HCT116 (cell line): ENCODE results near the gene PKNOX2. TPM values are rescaled to one million over a fixed set of nuclear protein-coding genes. Genes with fewer than 3 reads are reported as not detected.

Experiments used
- ATAC-seq: fragments of 200-7000 bp; cut with Tn5 transposase; 2 replicates; pipeline ENCODE4 v1.9.1; 2020; ENCODE audit warnings: mild to moderate bottlenecking, moderate library complexity
- BruUV-seq: library from RNA; stranded (reverse); fragments of 400-500 nt; replicated peaks from 2 replicates; lab custom pipeline; 2021; lab: Mats Ljungman, UMichigan
- CTCF ChIA-PET: fragments of 300-600 bp; sonication (Branson Sonifier 250); formaldehyde crosslinking; loops from one replicate; lab custom pipeline; 2021; ENCODE audit warnings: antibody characterized with exemption; lab: Charles Lee
- POLR2A ChIA-PET: fragments of 300-600, 350-600 bp; sonication (Branson Sonifier 250); formaldehyde crosslinking; loops from one replicate; lab custom pipeline; 2021; ENCODE audit warnings: antibody characterized with exemption; lab: Charles Lee
- RAD21 ChIA-PET, 2 experiments: fragments of 300-600 bp; sonication (Branson Sonifier 250); formaldehyde crosslinking; loops; one replicate each; lab custom pipeline; 2023; ENCODE audit warnings: low total read pairs in 2 of 2; ENCODE audit not compliant: uncharacterized antibody in 2 of 2, unreplicated experiment in 2 of 2, low non-redundant PET in 1 of 2; lab: Charles Lee
- DNase-seq: peaks from one replicate; pipeline ENCODE4 v3.0.0-alpha.2; 2010; ENCODE audit warnings: low read depth, low spot score
- H2AFZ ChIP-seq: fragments of 200-600 bp; shearing (Covaris generic), sonication (generic); 2 replicates; pipeline ENCODE4 v1.6.1; 2017; ENCODE audit warnings: low read depth, mixed run types, mixed read lengths, antibody characterized with exemption, low read length; ENCODE audit not compliant: poor library complexity, severe bottlenecking
- H3K27ac ChIP-seq: 2 replicates; pipeline ENCODE4 v1.5.1; 2012; ENCODE audit warnings: low read depth, low read length
- H3K27me3 ChIP-seq: fragments of 200-600 bp; sonication (generic); 2 replicates; pipeline ENCODE4 v1.6.1; 2016; ENCODE audit warnings: mixed run types, low read length, mixed read lengths; ENCODE audit not compliant: insufficient read depth
- H3K36me3 ChIP-seq, 2 experiments: fragments of 200-500 bp in 1 of 2; fragments of 200-600 bp in 1 of 2; sonication (Bioruptor generic) in 1 of 2; sonication (generic) in 1 of 2; 2 replicates each; pipeline versions ENCODE4 v1.5.1 to v1.6.1; 2014 to 2016; ENCODE audit warnings: low read length in 2 of 2, inconsistent platforms in 1 of 2, mixed read lengths in 1 of 2, mixed run types in 1 of 2; ENCODE audit not compliant: insufficient read depth in 2 of 2, control insufficient read depth in 1 of 2
- H3K4me1 ChIP-seq, 2 experiments: fragments of 200-600 bp in 1 of 2; sonication (generic) in 1 of 2; 2 replicates each; pipeline versions ENCODE4 v1.5.1 to v1.6.1; 2012 to 2017; ENCODE audit warnings: low read length in 2 of 2, inconsistent platforms in 1 of 2, mild to moderate bottlenecking in 1 of 2, mixed read lengths in 1 of 2, mixed run types in 1 of 2, moderate library complexity in 1 of 2; ENCODE audit not compliant: insufficient read depth in 2 of 2, control insufficient read depth in 1 of 2
- H3K4me2 ChIP-seq: fragments of 200-600 bp; sonication (generic); 2 replicates; pipeline ENCODE4 v1.6.1; 2017; ENCODE audit warnings: mixed run types, low read length, mixed read lengths
- H3K4me3 ChIP-seq, 2 experiments: fragments of 200-600 bp in 1 of 2; sonication (generic) in 1 of 2; replicated peaks in 1 of 2; 2 replicates each; pipeline ENCODE4 v1.5.1; 2011 to 2016; ENCODE audit warnings: low read length in 2 of 2, control low read depth in 1 of 2, low read depth in 1 of 2, mild to moderate bottlenecking in 1 of 2, mixed read lengths in 1 of 2, mixed run types in 1 of 2
- H3K79me2 ChIP-seq: fragments of 200-600 bp; sonication (generic); 2 replicates; pipeline ENCODE4 v1.6.1; 2017; ENCODE audit warnings: mild to moderate bottlenecking, mixed run types, low read length, moderate library complexity, mixed read lengths; ENCODE audit not compliant: insufficient read depth
- H3K9ac ChIP-seq: fragments of 200-600 bp; sonication (generic); 2 replicates; pipeline ENCODE4 v1.6.1; 2016; ENCODE audit warnings: low read length, mixed read lengths
- H3K9me2 ChIP-seq: fragments of 200-600 bp; sonication (generic), shearing (Covaris generic); 2 replicates; pipeline ENCODE4 v1.6.1; 2017; ENCODE audit warnings: mixed run types, mild to moderate bottlenecking, moderate library complexity; ENCODE audit not compliant: insufficient read depth
- H3K9me3 ChIP-seq, 2 experiments: fragments of 200-500 bp in 1 of 2; fragments of 200-600 bp in 1 of 2; sonication (Bioruptor generic) in 1 of 2; sonication (generic) in 1 of 2; 2 replicates each; pipeline ENCODE4 v1.6.1; 2014 to 2017; ENCODE audit warnings: low read length in 2 of 2, mixed read lengths in 2 of 2, inconsistent platforms in 1 of 2, low read depth in 1 of 2, mild to moderate bottlenecking in 1 of 2, mixed run types in 1 of 2, moderate library complexity in 1 of 2; ENCODE audit not compliant: control insufficient read depth in 1 of 2, insufficient read depth in 1 of 2
- H4K20me1 ChIP-seq: fragments of 200-600 bp; sonication (generic), shearing (Covaris generic); 2 replicates; pipeline ENCODE4 v1.6.1; 2017; ENCODE audit warnings: mixed run types, mild to moderate bottlenecking, moderate library complexity; ENCODE audit not compliant: insufficient read depth
- ATF3 ChIP-seq: IDR thresholded peaks from 2 replicates; pipeline ENCODE4 v1.6.1; 2012
- CBX3 ChIP-seq: IDR thresholded peaks from 2 replicates; pipeline ENCODE4 v1.6.1; 2012; ENCODE audit warnings: low read depth
- CTCF ChIP-seq, 3 experiments: fragments of 200-600 bp in 1 of 3; sonication (generic) in 1 of 3; IDR thresholded peaks in 2 of 3; conservative IDR thresholded peaks in 1 of 3; 2 replicates each; pipeline ENCODE4 v1.5.1; 2012 to 2017; ENCODE audit warnings: low read depth in 2 of 3, low read length in 2 of 3, antibody characterized with exemption in 1 of 3, borderline replicate concordance in 1 of 3, control low read depth in 1 of 3, mild to moderate bottlenecking in 1 of 3, mixed read lengths in 1 of 3, mixed run types in 1 of 3, moderate library complexity in 1 of 3; ENCODE audit not compliant: insufficient read depth in 1 of 3
- EGR1 ChIP-seq: IDR thresholded peaks from 2 replicates; pipeline ENCODE4 v1.6.1; 2012; ENCODE audit warnings: low read depth
- ELF1 ChIP-seq: IDR thresholded peaks from 2 replicates; pipeline ENCODE4 v1.6.1; 2012; ENCODE audit warnings: low read depth, borderline replicate concordance
- EZH2 ChIP-seq: fragments of 200-600 bp; sonication (generic); IDR thresholded peaks from 2 replicates; pipeline ENCODE4 v1.6.1; 2017; ENCODE audit warnings: antibody characterized with exemption, mixed run types
- EZH2phosphoT487 ChIP-seq: fragments of 200-600 bp; IDR thresholded peaks from 2 replicates; pipeline ENCODE4 v1.6.1; 2018; ENCODE audit warnings: antibody characterized with exemption, borderline replicate concordance
- JUND ChIP-seq: IDR thresholded peaks from 2 replicates; pipeline ENCODE4 v1.6.1; 2012
- YY1 ChIP-seq: IDR thresholded peaks from 2 replicates; pipeline ENCODE4 v1.6.1; 2011; ENCODE audit warnings: low read length, low read depth, moderate library complexity, mild to moderate bottlenecking; ENCODE audit not compliant: insufficient replicate concordance; ENCODE audit errors: extremely low read depth
- ZBTB33 ChIP-seq: IDR thresholded peaks from 2 replicates; pipeline ENCODE4 v1.6.1; 2011; ENCODE audit warnings: mild to moderate bottlenecking, low read length, moderate library complexity; ENCODE audit not compliant: insufficient replicate concordance; ENCODE audit errors: extremely low read depth
- ZFX ChIP-seq: fragments of 450-650 bp; IDR thresholded peaks from 2 replicates; pipeline ENCODE4 v1.6.1; 2017
- intact Hi-C: fragments of 100-400 bp; cut with micrococcal nuclease; formaldehyde crosslinking; loops from 2 replicates; pipeline ENCODE4 v1.10.0; 2022
- total RNA-seq: library from RNA; stranded (reverse); gene quantifications from one replicate; pipeline ENCODE4 v1.2.1, GENCODE V29; 2021; ENCODE audit not compliant: unreplicated experiment

Gene PKNOX2
- total RNA-seq, 1 experiment from 2014 or later: 0.20 TPM

DNA sequence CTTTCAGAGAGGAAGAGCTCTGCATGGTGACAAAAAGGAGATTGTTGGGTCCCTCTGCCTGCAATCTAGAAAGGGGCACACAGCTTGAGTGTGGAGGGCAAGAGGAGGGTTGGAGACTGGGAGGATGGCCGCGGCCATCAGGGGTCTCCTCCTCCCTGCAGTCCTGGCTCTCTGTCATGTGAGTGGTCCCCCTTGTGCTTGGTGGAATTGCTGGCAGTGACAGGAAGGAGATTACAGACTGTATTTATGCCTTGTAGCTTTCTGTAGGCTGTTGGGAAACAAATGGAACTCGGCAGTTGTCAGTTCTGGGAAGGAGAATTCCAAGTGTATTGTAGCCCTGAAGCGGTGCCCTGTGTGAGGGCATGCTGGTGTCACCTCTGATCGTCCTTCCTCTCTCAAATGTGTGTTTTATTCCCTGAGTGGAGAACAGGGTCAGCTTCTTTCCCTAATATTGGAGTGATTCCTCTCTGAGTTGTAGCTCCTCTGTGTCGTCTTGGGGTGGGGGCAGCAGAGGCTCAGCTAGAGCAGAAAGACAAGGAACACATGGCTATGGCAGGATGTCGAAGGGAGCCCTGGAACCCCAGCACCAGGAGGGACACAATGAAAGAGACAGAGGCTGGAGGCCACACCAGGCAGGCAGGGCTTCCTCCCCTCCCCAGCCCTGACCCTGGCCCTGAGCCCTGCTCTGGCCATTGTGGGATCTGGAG lies 163.1 kb downstream of the PKNOX2 start:
- H3K4me3 ChIP-seq: no peak overlapping the region
- no peak for ATAC-seq
- no peaks in the 10 kb centered on the region for H4K20me1 ChIP-seq
- TF ChIP-seq CTCF (IDR thresholded peaks at IDR 0.05 in 2 of 3, conservative IDR thresholded peaks at IDR 0.05 in 1 of 3; ENCODE audit: borderline replicate concordance in 1 of 3, insufficient read depth in 1 of 3, low read depth in 2 of 3, low read length in 2 of 3) (no peak), ATF3 (no peak)
- H3K9ac ChIP-seq: no peak overlapping the region
- BruUV-seq: no TSS peak
- H3K27me3 ChIP-seq: peaks cover 41% of the 10 kb centered on the region
- H3K79me2 ChIP-seq: no peaks in the 10 kb centered on the region
- CTCF ChIA-PET: interaction anchor here (0.6 kb wide), 1 partner anchor 1365 kb away, joined by 4 read pairs; no protein-coding TSS in a partner anchor
- H2AFZ ChIP-seq: no peak overlapping the region
- no peak overlapping the region for H3K27ac ChIP-seq
- intact Hi-C loops: no loop called here
- no peaks in the 10 kb centered on the region for H3K4me1 ChIP-seq
- no peak for DNase-seq
- no peak overlapping the region for H3K4me2 ChIP-seq
- RAD21 ChIA-PET: no interaction called here
- no peaks in the 10 kb centered on the region for H3K9me3 ChIP-seq
- POLR2A ChIA-PET: no interaction called here
- H3K36me3 ChIP-seq: no peaks in the 10 kb centered on the region; a peak in 1 of 4 replicates
- H3K9me2 ChIP-seq: no peaks in the 10 kb centered on the region

GRCh38 chr11:125328225-125328580 lies 163.7 kb downstream of the PKNOX2 start:
- H3K27me3 ChIP-seq: peaks cover 35% of the 10 kb centered on the region
- H3K9me2 ChIP-seq: no peaks in the 10 kb centered on the region
- no peaks in the 10 kb centered on the region; a peak in 1 of 4 replicates for H3K36me3 ChIP-seq
- H3K27ac ChIP-seq: no peak overlapping the region
- H3K4me2 ChIP-seq: no peak overlapping the region
- CTCF ChIA-PET: interaction anchor here (0.6 kb wide), 1 partner anchor 1364 kb away, joined by 4 read pairs; no protein-coding TSS in a partner anchor
- H3K9ac ChIP-seq: no peak overlapping the region
- H3K79me2 ChIP-seq: no peaks in the 10 kb centered on the region
- RAD21 ChIA-PET: no interaction called here
- intact Hi-C loops: no loop called here
- no peaks in the 10 kb centered on the region for H4K20me1 ChIP-seq
- no peak overlapping the region for H2AFZ ChIP-seq
- BruUV-seq: no TSS peak
- DNase-seq (no peak), ATAC-seq (no peak)
- POLR2A ChIA-PET: no interaction called here
- no peak overlapping the region for H3K4me3 ChIP-seq
- H3K4me1 ChIP-seq: no peaks in the 10 kb centered on the region
- no peaks in the 10 kb centered on the region for H3K9me3 ChIP-seq
- no peak for TF ChIP-seq CBX3
- no peak for TF ChIP-seq ATF3
- TF ChIP-seq EZH2phosphoT487: no peak
- no peak for TF ChIP-seq JUND
- no peak for TF ChIP-seq ELF1
- no peak for TF ChIP-seq ZBTB33
- TF ChIP-seq ZFX: no peak
- TF ChIP-seq YY1: no peak
- TF ChIP-seq EZH2: no peak
- no peak for TF ChIP-seq CTCF (IDR thresholded peaks at IDR 0.05 in 2 of 3, conservative IDR thresholded peaks at IDR 0.05 in 1 of 3; ENCODE audit: borderline replicate concordance in 1 of 3, insufficient read depth in 1 of 3, low read depth in 2 of 3, low read length in 2 of 3)
- TF ChIP-seq EGR1: no peak
